Measurements from ENCODE around the gene NUDT22.

GRCh38 chr11:64219354-64219684 is 6.8 kb upstream of the NUDT22 start:
- TF ChIP-seq SRF (IDR thresholded peaks at IDR 0.05; ENCODE audit: low read depth, low read length) (no peak), POLR2A (IDR thresholded peaks at IDR 0.05; ENCODE audit: control extremely low read depth in 1 of 2, low read depth in 2 of 2, low read length in 2 of 2) (no peak), GABPA (IDR thresholded peaks at IDR 0.05; ENCODE audit: borderline replicate concordance, insufficient read depth, low read length) (no peak), POLR2AphosphoS5 (IDR thresholded peaks at IDR 0.05; ENCODE audit: low read depth, low read length) (no peak), BCL11A (IDR thresholded peaks at IDR 0.05; ENCODE audit: low read depth in 2 of 2, low read length in 2 of 2) (no peak)
- TF ChIP-seq, protein P1, sequence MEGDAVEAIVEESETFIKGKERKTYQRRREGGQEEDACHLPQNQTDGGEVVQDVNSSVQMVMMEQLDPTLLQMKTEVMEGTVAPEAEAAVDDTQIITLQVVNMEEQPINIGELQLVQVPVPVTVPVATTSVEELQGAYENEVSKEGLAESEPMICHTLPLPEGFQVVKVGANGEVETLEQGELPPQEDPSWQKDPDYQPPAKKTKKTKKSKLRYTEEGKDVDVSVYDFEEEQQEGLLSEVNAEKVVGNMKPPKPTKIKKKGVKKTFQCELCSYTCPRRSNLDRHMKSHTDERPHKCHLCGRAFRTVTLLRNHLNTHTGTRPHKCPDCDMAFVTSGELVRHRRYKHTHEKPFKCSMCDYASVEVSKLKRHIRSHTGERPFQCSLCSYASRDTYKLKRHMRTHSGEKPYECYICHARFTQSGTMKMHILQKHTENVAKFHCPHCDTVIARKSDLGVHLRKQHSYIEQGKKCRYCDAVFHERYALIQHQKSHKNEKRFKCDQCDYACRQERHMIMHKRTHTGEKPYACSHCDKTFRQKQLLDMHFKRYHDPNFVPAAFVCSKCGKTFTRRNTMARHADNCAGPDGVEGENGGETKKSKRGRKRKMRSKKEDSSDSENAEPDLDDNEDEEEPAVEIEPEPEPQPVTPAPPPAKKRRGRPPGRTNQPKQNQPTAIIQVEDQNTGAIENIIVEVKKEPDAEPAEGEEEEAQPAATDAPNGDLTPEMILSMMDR (IDR thresholded peaks at IDR 0.05; ENCODE audit: control extremely low read depth in 1 of 3, insufficient read depth in 1 of 3, low read depth in 1 of 3, low read length in 3 of 3) = no peak

Data from H1 (cell line).